ENCODE measurements around the gene ADARB2.

The ADARB2 gene

DNA sequence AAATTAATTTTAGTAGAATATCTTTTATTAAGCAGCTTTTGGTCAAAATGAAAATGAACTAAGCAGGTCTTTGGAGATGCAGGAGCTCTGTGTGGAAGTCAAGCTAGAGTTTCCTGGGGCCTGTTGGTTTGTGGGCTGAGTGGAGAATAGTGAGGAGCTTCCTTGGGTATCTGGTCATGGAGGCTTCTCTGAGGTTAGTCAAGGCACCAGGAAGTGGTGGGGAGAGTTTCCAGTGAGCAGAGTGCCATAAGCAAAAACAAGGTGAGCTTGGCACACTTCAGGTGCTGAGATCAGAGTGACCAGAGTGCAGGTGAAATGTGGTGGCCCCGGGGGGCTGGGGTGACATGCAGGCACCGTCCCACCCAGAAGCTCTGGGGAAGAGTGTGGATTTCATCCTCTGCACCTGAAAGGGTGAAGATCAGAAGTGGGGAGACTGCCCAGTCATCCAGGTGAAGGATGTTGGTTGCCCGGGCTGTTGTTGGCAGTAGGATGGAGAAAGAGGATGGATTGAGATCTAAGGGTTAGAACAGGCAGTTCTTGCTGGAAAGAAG lies 603.8 kb downstream of the ADARB2 start:
- Mint-ChIP-seq H3K27me3 (no peaks in the 10 kb centered on the region), H3K9me3 (peaks cover 0 to 14% of the 10 kb centered on the region in 2 donors), H3K27ac (peak overlapping the region; percentile 49 to 87), H3K4me3 (no peak overlapping the region), H3K4me1 (peaks cover 22% of the 10 kb centered on the region)
- peak; percentile 20 for ATAC-seq
- DNase-seq = no peak

DNA sequence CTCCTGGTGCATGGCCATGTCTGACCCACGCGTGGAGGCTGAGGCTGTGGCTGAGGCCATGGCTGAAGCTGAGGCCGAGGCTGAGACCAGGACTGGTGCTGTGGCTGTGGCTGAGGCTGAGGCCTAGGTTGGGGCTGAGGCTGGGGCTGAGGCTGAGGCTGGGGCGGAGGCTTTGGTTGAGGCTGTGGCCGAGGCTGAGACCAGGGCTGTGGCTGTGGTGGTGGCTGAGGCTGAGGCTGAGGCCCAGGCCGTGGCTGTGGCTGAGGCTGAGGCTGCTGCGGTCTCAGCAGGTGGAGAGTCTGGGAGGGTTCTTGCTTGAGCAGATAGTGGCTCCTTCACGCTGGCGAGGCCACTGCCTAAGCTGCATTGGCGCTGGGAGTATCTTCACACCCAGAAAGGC lies 604.7 kb downstream of the ADARB2 start:
- Mint-ChIP-seq H3K4me1 (peaks cover 22% of the 10 kb centered on the region), H3K27ac (no peak overlapping the region), H3K27me3 (no peaks in the 10 kb centered on the region), H3K4me3 (no peak overlapping the region), H3K9me3 (peaks cover 0 to 6% of the 10 kb centered on the region in 2 donors)
- ATAC-seq (no peak), DNase-seq (no peak)

DNA sequence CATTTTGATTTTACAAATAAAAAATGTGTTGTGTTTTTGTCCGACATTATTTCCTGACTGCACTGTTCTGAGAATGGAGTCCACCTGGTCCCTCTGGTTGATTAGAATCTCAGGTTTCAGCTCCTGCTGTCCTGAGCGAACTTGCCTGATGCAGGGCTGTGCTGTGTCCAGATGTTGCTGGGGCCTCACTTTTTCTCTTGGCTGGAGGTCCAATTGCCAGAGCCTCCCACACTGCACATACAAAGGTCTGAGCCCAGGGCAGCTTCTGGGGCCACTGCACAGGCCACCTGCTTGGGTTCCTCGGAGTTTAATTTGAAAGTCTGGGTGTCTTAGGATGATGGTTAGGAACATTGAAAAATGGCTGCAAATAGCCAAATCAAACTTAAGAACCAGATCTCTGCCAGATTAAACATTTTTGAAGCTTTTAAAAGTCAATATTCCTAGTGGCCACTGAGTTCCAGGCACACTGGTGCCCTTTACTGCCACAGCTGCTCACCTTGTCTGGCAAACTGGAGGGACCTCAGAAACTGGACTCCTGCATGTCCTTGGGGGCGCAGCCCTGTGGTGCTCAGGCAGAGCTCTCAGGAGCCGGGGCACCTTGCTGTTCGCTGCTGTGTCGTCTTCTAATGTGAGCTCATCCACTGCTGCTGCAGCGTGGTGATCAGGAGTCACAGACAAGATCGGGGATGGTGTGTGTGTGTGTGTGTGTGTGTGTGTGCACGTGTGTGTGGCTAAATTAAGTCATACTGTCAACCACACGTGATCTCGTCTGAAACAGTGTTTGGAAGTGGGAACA lies 606.1 kb downstream of the ADARB2 start:
- Mint-ChIP-seq H3K27ac (no peak overlapping the region), H3K27me3 (no peaks in the 10 kb centered on the region), H3K4me3 (no peak overlapping the region), H3K4me1 (peaks cover 22% of the 10 kb centered on the region), H3K9me3 (peaks cover 0 to 6% of the 10 kb centered on the region in 2 donors)
- ATAC-seq (no peak), DNase-seq (no peak)

DNA sequence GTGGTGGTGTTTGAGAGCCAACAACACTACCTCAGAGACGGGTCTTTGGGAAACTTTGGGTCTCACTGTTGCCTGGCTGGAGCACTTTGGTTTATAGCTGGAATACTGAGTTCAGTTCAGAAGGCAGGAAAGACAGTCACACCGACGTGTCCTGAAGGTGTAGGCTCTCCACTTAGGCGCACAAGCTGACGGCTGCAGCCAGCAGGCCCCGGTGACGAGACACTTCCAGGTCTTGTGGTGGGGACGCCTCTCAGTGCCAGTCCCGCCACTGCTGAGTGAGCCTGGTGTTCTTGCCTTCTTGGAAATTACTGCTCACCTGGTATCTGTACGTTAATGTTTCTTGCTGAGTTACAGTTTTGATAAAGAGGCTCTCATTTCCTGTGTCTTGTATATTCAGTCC lies 607.1 kb downstream of the ADARB2 start:
- ATAC-seq (no peak), DNase-seq (no peak)
- H3K4me1 Mint-ChIP-seq = peaks cover 22% of the 10 kb centered on the region
- peak overlapping the region in 1 of 2 donors; percentile 82 for H3K27ac Mint-ChIP-seq
- peaks cover 0 to 6% of the 10 kb centered on the region in 2 donors for H3K9me3 Mint-ChIP-seq
- H3K27me3 Mint-ChIP-seq = no peaks in the 10 kb centered on the region
- no peak overlapping the region for H3K4me3 Mint-ChIP-seq

DNA sequence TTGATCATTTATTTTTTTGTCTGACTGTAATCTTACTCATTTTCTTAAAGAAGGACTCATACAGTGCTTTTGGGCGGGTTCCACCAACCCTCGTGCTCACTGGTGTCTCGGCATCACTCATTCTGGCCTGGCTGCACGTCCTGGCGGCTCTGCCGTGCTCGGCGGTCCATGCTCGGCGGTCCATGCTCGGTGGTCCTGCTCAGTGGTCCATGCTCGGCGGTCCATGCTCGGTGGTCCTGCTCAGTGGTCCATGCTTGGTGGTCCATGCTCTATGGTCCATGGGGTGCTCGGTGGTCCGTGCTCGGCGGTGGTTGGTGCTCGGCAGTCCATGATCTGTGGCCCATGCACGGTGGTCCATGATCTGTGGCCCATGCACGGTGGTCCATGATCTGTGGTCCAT lies 608.7 kb downstream of the ADARB2 start:
- Mint-ChIP-seq H3K27ac (no peak overlapping the region), H3K4me3 (no peak overlapping the region), H3K4me1 (peaks cover 20% of the 10 kb centered on the region), H3K9me3 (peaks cover 0 to 3% of the 10 kb centered on the region in 2 donors), H3K27me3 (no peaks in the 10 kb centered on the region)
- ATAC-seq = no peak
- no peak for DNase-seq

DNA sequence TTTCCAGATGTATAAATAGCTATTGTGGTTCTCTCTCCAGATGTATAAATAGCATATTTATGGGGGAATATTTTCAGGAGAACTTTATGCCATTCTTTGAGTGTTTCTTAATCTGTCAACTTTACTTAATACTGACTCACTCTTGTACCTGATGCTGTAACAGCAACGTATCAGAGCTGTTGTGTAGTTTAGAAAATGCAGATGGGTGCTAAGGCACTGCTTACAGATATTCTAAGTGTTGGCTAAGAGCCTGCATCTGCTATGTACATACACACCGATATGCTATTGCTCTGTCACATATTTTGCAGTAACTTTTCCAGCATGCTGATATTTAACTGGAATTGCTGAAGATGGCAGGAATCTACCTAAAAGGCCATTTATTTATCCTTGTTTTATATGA lies 609.2 kb downstream of the ADARB2 start:
- DNase-seq = no peak
- Mint-ChIP-seq H3K27ac (peak overlapping the region in 1 of 2 donors; percentile 19), H3K9me3 (no peaks in the 10 kb centered on the region), H3K27me3 (no peaks in the 10 kb centered on the region), H3K4me3 (no peak overlapping the region), H3K4me1 (peaks cover 20% of the 10 kb centered on the region)
- ATAC-seq = no peak

DNA sequence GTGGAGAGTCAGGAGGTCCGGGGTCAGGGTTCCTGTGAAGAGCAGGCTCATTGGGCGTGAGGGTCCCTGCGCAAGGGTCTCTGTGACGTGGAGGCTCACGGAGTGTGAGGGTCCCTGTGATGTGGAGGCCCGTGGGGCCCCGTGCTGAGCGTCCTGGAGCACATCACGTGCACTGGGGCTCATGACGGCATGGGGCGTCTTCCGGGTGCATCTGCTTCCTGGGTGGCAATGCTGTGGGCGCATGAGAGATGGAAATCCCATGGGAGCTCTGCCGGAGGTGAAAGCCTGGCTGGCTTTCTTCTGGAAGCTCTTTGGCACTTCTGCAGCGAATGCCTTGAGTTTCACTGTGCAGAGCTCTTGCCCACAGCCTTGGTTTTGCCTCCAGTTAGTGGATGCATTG lies 609.7 kb downstream of the ADARB2 start:
- no peak for DNase-seq
- no peak for ATAC-seq
- no peaks in the 10 kb centered on the region for H3K27me3 Mint-ChIP-seq
- no peaks in the 10 kb centered on the region for H3K9me3 Mint-ChIP-seq
- no peak overlapping the region for H3K27ac Mint-ChIP-seq
- no peak overlapping the region for H3K4me3 Mint-ChIP-seq
- H3K4me1 Mint-ChIP-seq = peaks cover 20% of the 10 kb centered on the region

All from stimulated activated naive CD8-positive, alpha-beta T cell treated with anti-CD3 and anti-CD28 coated beads, Interleukin-15, amount 100 ng/mL, for 72 hours (primary cell).